Nephron progenitor cell (in vitro differentiated cells): ENCODE results near the gene SLC47A1.

Experiments used
- DNase-seq: peaks from one replicate; pipeline ENCODE4 v3.0.0; 2021
- H3K27ac Mint-ChIP-seq: 2 replicates; pipeline ENCODE4 v1.8.0; 2021; ENCODE audit warnings: mild to moderate bottlenecking, moderate library complexity, mixed read lengths
- H3K27me3 Mint-ChIP-seq: 2 replicates; pipeline ENCODE4 v1.8.0; 2021; ENCODE audit warnings: mild to moderate bottlenecking, low read depth, mixed read lengths; ENCODE audit not compliant: poor library complexity
- H3K36me3 Mint-ChIP-seq: 2 replicates; pipeline ENCODE4 v1.8.0; 2021; ENCODE audit warnings: low read depth, mixed read lengths
- H3K4me1 Mint-ChIP-seq: 2 replicates; pipeline ENCODE4 v1.8.0; 2021; ENCODE audit warnings: mixed read lengths
- H3K4me3 Mint-ChIP-seq: 2 replicates; pipeline ENCODE4 v1.8.0; 2021; ENCODE audit warnings: mild to moderate bottlenecking, moderate library complexity, mixed read lengths
- H3K9me3 Mint-ChIP-seq: 2 replicates; pipeline ENCODE4 v1.8.0; 2021; ENCODE audit warnings: mild to moderate bottlenecking, moderate library complexity, mixed read lengths
- CTCF ChIP-seq: fragments of 200-600 bp; sonication (generic); IDR thresholded peaks from 2 replicates; pipeline ENCODE4 v1.5.0; 2021; ENCODE audit warnings: antibody characterized with exemption

The SLC47A1 gene

GRCh38 chr17:19537111-19537510 is 3.5 kb downstream of the SLC47A1 start:
- Mint-ChIP-seq H3K36me3 (no peaks in the 10 kb centered on the region), H3K27me3 (peaks cover 50% of the 10 kb centered on the region), H3K27ac (no peak overlapping the region), H3K4me3 (no peak overlapping the region), H3K9me3 (no peaks in the 10 kb centered on the region), H3K4me1 (peaks cover 27% of the 10 kb centered on the region)
- TF ChIP-seq CTCF = no peak
- DNase-seq = peak; percentile 15

GRCh38 chr17:19538095-19539039 is 4.7 kb downstream of the SLC47A1 start:
- Mint-ChIP-seq H3K27ac (no peak overlapping the region), H3K9me3 (no peaks in the 10 kb centered on the region), H3K27me3 (peaks cover 37% of the 10 kb centered on the region), H3K4me1 (peaks cover 27% of the 10 kb centered on the region), H3K4me3 (no peak overlapping the region), H3K36me3 (no peaks in the 10 kb centered on the region)
- no peak for TF ChIP-seq CTCF
- no peak for DNase-seq

GRCh38 chr17:19539040-19539399 is 5.4 kb downstream of the SLC47A1 start:
- TF ChIP-seq CTCF = no peak
- Mint-ChIP-seq H3K4me3 (no peak overlapping the region), H3K4me1 (peaks cover 27% of the 10 kb centered on the region), H3K9me3 (no peaks in the 10 kb centered on the region), H3K27ac (no peak overlapping the region), H3K36me3 (no peaks in the 10 kb centered on the region), H3K27me3 (peaks cover 35% of the 10 kb centered on the region)
- DNase-seq = no peak

- Mint-ChIP-seq H3K4me1 (peaks cover 22% of the 10 kb centered on the region), H3K27ac (no peak overlapping the region), H3K36me3 (no peaks in the 10 kb centered on the region), H3K9me3 (no peaks in the 10 kb centered on the region), H3K27me3 (peaks cover 26% of the 10 kb centered on the region), H3K4me3 (no peak overlapping the region)
- no peak for DNase-seq
- TF ChIP-seq CTCF = no peak
These were observed 6.2 kb downstream of the SLC47A1 start for GRCh38 chr17:19539841-19540311.

- Mint-ChIP-seq H3K9me3 (no peaks in the 10 kb centered on the region), H3K36me3 (no peaks in the 10 kb centered on the region), H3K27ac (no peak overlapping the region), H3K4me3 (no peak overlapping the region), H3K4me1 (peaks cover 22% of the 10 kb centered on the region), H3K27me3 (peaks cover 19% of the 10 kb centered on the region)
- no peak for TF ChIP-seq CTCF
- DNase-seq = no peak
These were observed 7.2 kb downstream of the SLC47A1 start for GRCh38 chr17:19540706-19541370.
